HG02571 (cell line): Measurements from ENCODE around the gene DHX16.

ENCODE experiments used
- ATAC-seq: cut with Tn5 transposase; IDR thresholded peaks from one replicate; pipeline ENCODE4 v1.9.1; 2021; ENCODE audit warnings: mild to moderate bottlenecking, moderate library complexity; ENCODE audit not compliant: unreplicated experiment

The DHX16 gene

DNA sequence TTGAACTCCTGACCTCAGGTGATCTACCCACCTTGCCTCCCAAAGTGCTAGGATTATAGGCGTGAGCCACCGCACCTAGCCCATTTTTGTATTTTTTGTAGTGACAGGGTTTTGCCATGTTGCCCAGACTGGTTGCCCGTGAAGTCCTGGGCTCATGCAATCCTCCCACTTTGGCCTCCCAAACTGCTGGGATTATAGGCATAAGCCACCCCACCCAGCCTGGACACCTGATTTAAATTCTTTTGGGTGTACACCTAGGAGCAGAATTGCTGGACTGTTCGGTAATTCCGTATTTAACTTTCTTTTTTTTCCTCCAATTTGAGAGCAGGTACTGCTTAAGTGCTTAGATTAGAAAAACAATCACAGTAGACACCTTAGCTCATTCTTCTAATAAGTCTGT lies 23.6 kb upstream of the DHX16 start:
- no peak for ATAC-seq

DNA sequence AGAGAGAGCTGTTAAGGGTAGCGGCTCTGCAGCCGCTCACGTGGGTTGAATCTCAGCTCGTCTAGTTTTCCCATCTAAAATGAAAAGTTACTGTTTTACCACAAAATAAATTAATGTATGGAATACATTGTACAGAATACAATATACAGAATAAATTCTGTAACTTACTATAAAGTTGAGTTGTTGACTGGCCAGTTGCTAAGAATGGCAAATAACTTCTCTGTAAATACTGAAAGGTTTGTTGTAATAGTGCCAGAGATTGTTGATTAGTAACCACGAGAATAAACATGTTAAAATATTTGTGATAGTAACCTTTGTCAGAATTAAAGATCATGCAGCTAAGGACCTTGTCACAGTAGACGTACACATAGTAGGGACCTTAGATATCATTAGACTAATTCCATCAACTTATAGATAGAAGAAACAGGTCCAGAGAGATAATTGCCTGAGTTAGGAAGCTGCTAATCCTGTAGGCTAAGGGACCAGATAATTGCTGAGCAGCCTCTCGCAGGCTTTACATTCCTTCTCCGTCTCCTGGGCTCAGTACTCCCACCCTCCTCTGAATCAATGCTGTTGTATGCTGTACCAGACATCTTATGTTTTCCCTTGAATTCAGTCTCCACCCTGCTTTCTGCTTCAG lies 18.5 kb upstream of the DHX16 start:
- no peak for ATAC-seq

DNA sequence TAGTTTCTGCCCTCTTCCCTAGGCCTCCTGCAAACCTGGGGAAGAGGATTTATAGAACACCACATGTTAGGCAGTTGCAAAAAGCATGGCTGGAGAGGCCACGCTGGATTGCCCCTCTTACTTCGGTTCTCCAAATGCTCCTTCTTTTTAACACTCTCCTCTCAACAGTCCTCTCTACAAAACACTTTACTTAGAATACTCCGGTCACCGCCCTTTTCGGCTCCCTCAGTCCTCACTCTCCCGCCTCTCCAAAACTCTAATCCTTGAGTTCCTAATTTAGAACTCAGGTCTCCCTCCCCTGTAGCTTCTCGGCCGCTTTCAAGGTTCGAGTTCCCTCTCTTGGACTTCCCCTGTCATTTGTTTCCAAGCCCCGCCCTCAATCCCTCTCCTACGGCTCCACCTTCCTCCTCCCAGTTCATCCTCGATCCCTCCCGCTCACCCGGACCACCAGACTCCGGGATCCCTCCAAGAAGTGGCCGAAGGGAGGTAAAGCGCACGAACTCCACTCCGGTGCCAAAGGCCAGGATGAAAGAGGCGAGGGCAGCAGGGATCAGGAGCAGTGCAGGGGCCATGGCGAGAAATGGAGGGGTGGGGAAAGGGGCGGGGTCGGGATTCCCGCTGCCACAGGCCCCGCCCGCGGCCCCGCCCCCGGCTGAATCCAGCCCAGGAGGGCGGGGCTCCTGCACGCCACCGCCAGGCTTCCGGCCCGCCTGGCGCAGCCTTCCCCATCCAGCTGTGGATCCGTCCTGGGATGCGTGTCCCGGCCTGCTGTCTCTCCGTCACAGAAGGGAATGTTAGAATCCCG lies 17.8 kb upstream of the DHX16 start, which contains the start of gene NRM:
Gene NRM, minus strand, starts transcription at position 582 of the 805 bp plus-strand sequence. Its CDS starts 10 bp downstream, at position 572.
- ATAC-seq, result no peak

DNA sequence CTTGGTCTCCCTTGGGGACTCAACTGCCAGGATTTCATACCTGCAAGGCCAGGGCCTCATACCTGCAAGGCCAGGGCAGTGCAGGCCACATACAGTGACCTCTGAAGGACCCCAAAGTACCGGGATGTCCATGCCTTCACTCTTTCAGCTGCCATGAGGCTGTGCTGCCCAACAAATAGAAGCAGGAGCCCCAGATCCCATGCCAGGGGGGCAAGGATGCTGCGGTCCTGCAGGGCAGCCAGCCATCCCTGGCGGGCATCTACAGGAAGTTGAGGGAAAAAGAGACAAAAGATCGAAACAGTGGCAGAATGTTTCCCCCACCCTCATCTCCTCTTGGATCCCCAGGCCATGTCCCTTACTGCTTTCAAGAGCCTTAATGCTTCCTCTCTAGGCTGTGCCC lies 17.2 kb upstream of the DHX16 start:
- ATAC-seq, result no peak

DNA sequence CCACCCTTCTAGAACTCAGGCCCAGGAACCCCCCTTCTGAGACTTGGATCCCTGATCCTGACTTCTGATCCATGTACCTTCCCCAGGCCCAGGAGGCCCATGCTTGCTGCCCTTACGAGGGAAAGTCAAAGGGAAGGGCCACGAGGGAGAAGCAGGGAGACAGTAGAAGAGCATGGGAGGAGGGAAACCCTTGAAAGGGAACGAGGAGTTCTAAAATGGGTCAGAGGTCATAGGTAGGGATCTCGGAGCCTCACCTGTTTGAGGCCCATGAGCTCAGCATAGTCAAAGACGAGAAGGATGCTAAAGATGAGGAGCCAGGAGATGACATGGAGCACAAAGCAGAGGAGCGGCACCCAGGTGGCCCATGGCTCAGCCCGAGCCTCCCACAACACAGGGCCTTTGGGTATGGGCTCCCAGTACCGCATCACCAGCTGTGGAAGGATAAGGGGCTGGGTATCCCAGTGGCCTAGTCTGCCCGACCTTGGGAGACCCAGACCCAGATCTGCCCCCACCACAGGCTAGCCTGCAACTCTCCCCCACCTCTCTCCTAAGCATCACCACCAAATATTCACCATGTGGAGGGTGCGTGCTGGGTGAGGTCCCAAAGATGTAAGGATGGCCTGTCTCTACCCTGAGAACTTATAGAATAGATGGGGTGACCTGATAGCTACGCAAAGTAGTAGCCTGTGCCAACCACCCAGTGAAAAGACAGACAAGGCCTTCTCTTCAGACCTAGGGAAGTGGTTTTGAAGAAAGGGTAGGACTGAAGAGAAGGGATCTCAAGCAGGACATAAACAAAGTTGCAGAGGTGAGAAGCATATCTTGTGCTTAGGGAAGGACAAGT lies 16.4 kb upstream of the DHX16 start:
- ATAC-seq, result no peak

DNA sequence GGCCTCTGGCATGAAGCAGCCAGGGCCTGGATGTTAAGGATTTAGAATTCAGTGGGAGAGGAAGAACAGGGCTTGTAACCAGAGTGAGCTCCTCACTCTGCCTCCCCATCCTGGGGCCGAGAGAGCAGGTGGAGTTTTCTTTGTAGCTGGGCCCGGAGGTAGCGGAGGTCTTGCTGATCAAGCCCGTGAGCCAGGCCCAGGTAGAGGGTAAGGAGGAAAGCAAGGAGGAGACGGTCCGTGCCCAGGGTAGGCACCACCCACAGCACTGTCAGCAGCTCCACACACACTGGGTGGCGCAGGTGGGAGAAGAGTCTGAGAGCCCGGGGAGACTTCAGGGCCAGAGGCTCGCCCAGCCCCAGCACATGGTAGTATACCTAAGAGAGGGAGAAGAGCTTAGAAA lies 15.8 kb upstream of the DHX16 start:
- ATAC-seq, result no peak

DNA sequence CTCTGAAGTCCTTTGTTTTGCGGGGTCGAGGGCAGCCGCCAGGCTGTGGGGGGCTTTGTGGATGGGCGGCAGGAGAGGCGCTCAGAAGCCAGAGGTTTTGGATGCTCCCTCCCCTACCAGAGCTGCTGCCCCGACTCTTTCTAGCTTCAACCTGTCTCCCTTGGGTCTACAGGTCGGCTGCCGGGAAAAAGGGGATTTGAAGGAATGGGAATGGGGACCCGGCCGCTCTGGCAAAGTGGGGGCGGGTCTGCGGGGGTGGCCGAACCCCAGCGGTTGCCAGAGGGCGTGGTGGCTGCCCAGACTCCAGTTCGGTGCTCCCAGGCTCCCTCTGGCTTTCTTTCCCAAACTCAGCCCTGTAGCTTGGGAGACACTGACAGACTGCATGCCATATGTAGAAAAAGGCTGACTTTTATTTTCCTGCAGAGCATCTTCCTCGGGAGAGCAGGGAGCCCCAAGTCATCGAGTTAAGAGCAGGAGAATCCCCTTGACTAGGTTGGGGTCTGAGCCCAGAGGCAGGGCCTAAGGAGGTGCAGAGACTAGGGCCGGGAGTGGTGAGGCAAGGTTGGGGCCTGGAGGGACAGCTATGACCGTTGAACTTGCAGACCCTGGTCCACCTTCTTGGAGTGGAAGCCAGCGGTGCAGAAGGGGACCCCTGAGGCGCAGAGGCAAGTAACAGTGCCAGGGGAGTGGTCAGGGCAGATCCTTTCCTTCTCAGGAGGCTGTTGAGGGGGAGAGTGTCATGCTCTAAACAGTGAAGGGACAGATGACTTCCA lies 15.0 kb upstream of the DHX16 start:
- no peak for ATAC-seq

DNA sequence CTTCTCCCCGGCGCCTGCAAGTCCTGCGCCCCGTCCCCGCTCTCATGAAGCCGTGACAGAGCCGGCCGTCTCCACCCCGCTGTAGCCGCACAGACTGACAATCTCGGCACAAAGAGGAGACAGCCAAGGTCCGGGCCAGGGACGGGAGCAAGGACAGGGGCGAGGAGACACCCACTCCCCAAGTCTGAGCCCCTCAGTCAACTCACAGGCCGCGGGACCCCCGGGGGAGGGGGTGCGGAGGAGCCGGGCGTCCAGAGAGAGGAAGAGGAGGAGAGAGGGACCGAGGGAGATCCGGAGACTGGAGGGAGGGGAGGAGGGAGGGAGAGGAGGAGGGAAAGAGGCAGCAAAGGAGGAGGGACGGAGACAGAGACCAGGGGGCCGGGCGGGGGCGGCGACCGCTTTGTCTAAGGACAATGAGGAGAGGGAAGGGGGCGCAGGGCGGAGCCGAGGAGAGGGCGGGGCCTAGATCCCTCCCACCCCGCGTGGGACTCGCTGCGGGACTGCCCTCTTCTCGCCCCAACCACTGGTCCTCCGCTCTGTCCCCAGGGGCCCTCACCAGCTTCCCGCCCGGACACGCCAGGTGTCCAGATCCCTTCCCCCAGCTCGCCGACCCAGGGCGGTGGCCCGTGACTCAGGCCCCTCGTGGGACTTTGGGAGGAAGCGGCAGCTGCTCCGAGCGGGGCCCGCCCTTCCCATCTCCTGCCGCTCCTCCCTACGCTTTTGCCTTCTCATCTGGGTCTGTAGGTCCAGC lies 14.3 kb upstream of the DHX16 start:
- ATAC-seq, result peak; percentile 42

DNA sequence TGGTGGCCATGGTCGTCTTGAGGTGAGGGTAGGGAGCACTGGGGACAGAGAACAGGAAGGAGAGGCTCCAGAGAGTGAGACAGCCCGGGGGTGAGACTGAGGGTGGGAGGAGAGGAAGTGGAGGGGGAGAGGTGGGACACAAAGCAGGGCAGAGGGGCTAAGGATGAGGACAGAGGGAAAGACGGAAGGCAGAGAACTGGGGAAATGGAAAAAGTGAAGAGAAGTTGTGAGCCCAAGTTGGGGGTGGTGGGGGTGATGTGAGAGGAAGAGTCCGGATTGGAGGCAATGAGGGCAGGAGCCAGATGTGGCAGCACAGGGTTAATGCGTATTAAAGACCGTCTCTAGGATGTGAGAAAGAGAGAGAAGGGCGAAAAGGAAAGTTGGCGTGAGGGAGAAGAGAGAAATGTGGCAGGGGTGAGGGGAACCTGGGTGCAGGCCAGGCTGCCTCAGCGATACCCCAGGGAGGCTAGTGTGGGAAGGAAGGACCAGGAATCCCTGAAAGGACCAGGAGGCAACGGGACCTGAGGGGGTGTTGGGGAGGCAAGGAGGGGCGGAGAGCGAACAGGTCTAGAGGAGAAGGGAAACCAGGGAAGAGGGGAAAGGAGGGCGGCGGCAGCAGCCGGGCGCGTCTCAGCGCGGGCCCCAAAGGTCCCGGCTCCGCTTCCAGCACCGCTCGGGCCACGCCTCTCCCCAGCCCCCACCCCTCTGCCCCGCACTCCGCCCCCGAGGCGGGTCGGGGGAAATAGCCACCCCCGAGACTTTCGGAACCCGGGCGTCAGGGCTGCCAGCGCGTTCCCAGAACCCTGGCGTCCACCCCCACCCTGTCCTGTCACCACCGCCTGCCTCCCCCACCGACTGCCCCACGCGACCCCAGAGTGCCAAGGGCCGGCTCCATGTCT lies 13.5 kb upstream of the DHX16 start, which contains the start of gene PPP1R18:
Gene PPP1R18, minus strand, starts transcription at position 637 of the 899 bp plus-strand sequence. Its CDS starts 627 bp downstream, at position 10.
- ATAC-seq, result no peak

DNA sequence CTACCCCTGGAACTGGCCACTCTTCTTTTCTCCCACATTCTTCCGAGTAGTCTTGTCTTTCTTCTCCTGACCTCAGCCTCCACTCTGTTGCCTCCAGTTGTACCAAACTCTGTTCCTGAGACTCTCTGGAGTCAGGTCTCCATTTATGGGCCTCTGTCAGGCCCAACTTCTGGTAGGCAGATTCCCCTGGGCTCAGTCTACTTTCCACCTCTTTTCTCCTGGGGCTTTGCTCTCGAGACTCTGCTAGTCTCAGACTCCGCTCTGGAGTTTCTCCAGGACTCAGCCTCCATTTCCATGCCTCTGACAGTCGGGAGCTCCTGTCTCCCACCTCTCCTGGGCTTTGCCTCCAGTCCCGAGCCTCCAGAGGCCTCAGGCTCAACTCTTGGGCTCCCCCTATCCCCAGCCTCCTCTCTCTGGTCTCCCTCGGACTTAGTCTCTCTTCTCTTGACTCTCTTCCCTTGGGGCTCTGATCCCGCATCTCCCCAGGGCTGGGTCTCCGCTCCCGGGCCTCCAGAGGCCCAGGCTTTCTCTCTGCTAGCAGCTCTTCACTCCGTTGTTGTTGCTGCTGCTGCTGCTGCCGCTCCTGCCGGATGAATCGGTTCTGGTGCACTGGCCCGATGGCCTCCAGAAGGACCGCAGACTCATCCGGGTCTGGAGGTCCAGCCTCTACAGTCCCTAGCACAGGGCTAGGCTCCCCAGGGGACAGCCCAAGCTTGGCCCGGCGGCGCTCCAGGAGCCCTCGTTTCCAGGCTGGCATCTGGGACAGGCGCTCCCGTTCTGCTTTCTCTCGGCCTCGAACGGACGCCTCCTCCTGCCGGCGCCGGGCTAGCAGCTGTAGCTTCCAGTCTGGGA lies 12.6 kb upstream of the DHX16 start:
- ATAC-seq, result no peak

DNA sequence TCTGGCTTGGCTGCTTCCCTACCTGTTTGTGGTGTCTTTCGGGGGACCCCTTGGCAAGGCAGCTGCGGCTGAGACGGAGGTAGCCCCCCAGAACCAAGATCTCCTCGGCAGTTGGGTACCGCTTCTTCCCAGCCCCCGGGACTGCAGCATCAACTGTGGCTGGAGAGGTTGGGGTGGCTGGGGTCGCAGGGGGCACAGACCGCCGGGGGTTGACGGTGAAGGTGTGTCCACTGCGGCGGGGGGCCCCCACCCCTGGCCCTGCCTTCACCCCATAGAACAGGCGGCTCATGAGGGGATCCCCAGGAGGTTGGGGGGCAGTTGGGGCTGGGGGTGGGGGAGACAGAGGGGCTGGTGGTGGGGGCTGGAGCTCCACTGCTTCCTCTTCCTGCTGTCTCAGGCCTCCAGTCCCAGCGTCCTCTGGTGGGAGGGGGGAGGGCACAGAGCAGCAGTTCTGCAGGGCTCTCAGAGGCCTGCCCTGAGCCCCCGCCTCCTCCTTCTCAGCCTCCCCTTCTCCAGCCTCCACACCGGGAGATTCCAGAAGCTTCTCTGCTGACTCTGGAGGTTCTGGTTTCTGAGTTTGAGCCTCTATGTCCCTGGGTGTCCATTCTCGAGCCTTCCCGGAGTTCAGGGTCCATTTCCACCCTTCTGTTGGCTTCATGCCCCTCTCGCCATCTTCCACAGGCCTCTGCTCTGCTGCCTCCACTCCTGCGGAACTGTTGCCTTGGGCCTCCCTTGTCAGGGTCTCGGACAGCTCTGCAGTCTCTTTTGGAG lies 11.8 kb upstream of the DHX16 start:
- no peak for ATAC-seq

DNA sequence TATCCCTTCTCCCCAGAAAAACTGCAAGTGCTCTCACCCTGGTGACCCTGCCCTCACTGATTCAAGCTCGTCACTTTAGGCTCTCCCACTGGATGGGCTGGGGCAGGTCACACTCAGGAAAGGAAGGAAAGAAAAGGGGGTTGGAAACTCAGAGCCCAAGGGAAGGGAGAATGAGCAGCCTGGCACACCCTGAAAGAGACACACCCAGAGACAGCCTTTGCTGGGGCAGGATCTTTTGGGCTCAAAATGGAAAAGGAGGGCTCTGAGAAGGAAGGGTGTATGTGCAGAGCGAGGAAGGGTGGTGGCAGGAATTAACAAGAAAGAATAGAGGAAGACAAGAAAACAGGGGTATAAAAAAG lies 11.2 kb upstream of the DHX16 start:
- ATAC-seq, result no peak

DNA sequence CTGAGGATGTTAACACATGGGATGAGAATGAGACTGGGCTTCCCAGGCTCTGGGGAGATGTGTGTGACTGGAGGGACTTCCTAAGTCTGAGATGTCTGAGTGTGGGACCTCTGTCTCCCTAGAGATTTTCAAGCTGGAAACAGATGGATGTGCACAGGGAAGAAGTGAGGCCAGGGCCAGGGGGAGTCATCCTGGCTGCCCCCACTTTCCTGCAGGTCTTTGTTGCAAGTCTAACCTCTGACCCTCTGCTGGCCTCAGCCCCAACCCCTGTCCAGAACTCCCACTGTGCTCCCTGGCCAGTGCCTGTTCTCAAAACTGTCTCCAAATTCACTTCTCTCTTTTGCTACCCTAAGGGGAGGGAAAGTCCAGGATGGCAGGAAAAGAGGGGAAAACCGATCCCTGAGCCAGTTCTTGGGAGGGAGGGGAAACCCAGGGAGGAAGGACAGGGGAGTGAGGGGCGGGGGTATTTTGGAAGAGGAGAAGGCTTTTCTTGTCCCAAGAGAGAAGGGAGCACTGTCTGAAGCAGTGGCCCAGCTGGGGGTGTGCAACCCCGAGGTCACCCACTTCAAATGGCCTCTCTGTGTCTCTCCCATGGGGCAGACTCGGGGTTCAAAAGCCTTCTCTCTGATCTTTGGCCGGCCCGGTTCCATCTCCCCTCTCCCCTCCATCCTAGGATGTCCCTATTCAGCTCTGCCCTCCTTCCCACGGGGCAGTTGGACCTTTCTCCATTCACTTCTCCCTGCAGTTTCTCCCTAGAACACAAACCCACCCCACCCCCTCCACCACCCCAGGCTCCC lies 10.6 kb upstream of the DHX16 start:
- ATAC-seq, result no peak

DNA sequence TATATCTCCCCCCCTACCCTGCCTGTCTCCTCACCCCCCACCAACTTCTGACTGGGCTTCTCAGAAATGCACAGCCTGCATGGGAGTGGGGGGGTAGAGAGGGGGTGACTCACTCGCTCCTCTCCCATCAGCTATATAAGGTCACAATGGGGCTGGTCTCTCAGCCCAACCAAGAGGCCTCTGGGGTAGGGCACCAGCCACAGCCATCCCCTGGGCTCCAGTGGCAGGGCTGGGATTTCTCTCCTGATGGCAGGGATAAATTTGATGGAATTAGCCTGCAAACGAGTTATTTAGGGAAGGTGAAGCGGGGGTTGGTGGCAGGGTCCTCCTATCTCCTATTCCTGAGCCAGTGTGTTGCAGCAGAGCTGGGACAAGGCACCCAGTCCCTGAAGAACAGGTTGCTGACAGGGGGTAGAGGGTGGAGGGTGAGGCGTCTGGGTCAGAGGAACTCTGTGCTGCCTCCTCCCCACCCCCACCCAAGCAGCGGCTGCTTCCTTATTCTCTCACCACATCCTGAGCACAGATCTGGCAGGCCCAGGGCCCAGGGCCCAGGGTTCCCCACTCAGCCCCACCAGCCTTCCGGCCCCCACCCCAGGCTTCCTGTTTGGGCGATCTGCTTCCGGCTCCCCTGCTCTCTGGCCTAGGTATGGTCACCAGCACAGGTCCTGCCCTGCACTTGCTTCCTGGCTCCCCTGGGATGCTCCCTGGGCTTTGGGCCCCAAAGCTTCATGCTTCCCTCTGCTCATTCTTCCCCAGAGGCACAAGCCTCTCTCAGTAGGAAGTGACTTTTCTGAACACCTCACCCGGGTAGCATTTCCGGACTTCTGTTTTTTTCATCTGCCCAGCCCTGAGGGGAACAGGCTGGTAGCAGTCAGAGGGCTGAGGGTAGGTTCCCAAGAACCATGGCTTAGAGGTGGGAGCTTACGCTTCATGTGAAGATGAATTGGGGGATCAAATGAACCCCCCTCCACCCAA lies 9.6 kb upstream of the DHX16 start:
- ATAC-seq, result peak; percentile 36

DNA sequence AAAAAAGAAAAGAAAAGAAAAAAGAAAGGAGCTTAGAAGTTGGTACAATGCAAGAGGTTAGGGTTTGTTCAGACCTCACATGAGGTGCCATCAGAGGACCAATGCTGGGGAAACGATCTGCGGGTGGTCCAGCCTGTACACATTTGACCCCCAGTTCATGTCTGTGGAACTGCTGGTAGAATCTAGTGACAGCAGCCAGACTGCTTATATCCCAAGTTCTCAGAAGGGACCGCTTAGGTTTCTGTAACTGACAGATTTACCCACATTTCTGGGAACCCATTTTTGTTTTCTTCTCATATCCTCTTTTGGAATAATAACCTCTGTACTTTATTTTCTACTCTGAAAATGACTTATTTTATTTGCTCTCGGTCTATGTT lies 8.9 kb upstream of the DHX16 start:
- ATAC-seq, result no peak
